ENCODE data around the gene POLE3. TPM values are rescaled to one million over a fixed set of nuclear protein-coding genes. Genes with fewer than 3 reads are reported as not detected.

The POLE3 gene
- total RNA-seq, 1 donor from 2014 or later, result 20.6 TPM

GRCh38 chr9:113363336-113363735 is 47.1 kb downstream of the POLE3 start:
- ATAC-seq (ENCODE audit: poor library complexity) (no peak), DNase-seq (no peak)
- intact Hi-C loops (cut with DNase I), result no loop called here

DNA sequence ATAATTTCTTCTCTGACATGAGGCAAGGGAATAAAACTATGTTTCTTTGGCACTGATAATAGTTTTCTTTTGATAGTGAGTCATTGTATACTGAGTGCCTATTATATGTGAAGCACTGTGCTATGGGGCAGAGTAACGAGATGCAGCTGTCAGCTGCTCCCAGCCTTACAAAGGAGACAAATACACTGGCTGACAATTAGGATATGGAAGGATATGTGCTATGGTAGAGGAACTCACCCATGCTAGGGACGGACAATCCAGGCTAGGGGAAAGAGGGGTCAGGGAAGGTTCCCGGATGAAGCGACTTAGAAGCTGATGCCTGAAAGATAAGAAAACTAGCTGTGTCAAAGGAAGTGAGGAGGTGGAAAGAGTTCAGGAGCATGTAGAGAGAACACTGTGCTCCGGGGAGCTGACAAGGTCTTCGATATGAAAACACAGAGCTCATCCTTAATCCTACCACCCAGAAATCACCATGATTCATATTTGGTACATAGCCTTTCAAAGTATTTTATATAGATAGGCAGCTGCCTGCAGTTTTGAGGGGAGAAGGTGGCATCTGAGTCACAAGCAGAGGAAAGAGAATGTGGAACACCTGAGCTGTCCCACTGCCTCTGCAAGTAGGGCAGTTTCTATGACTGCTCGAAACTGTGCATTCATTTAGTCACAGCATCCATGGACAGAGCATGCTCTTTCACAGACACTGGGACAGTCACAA is 49.0 kb downstream of the POLE3 start:
- DNase-seq (no peak), ATAC-seq (ENCODE audit: poor library complexity) (no peak)
- intact Hi-C loops (cut with DNase I), result no loop called here

DNA sequence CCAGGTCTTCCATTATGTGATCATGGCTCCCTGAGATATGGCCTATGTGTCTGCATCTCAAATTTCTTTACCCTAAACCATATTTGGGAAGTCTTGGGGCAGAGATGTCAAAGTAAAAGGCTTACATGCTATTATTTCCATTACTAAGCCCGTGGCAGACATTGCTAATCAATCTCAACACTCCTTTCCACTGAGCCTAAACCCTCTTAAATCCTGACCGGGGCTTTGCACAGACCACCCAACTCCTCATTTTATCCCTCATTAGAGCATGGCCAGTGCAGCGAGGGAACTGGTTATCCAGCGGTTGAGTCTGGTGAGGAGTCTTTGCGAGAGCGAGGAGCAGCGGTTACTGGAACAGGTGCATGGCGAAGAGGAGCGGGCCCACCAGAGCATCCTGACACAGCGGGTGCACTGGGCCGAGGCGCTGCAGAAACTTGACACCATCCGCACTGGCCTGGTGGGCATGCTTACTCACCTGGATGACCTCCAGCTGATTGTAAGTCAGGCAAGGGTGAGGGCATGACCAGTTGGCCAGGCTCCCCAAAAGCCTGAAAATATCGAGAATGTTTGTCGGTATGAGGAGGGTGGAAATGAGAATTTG is 50.1 kb downstream of the POLE3 start:
- intact Hi-C loops (cut with DNase I), result no loop called here
- DNase-seq (no peak), ATAC-seq (ENCODE audit: poor library complexity) (no peak)

GRCh38 chr9:113359385-113359784 is 51.1 kb downstream of the POLE3 start:
- peak; percentile 81 for ATAC-seq (ENCODE audit: poor library complexity)
- no peak for DNase-seq
- intact Hi-C loops (cut with DNase I), result no loop called here

Other genes starting within 250 kb of the POLE3 start
- gene FKBP15, start 189.4 kb downstream of the POLE3 start, total RNA-seq, result 18.1 TPM
- 9.4 TPM for gene SLC31A1, start 189.1 kb downstream of the POLE3 start, total RNA-seq
- 40.1 TPM for gene CDC26, start 135.1 kb downstream of the POLE3 start, total RNA-seq
- 11.0 TPM for gene PRPF4, start 135.0 kb downstream of the POLE3 start, total RNA-seq
- gene RNF183, start 107.3 kb downstream of the POLE3 start, total RNA-seq, result not detected
- 13.8 TPM for gene WDR31, start 70.4 kb downstream of the POLE3 start, total RNA-seq
- gene BSPRY, start 61.1 kb downstream of the POLE3 start, total RNA-seq, result 0.24 TPM
- 9.8 TPM for gene HDHD3, start 33.7 kb downstream of the POLE3 start, total RNA-seq
- 129 TPM for gene ALAD, start 9.4 kb downstream of the POLE3 start, total RNA-seq
- 0.27 TPM for gene C9orf43, start 72 bp upstream of the POLE3 start, total RNA-seq
- 138 TPM for gene RGS3, start 53.1 kb upstream of the POLE3 start, total RNA-seq